GM18868 (cell line): ENCODE data around the gene PSME4.

ENCODE experiments used
- ATAC-seq: cut with Tn5 transposase; IDR thresholded peaks from one replicate; pipeline ENCODE4 v1.9.1; 2021; ENCODE audit warnings: mild to moderate bottlenecking, moderate library complexity; ENCODE audit not compliant: unreplicated experiment

The PSME4 gene, protein sequence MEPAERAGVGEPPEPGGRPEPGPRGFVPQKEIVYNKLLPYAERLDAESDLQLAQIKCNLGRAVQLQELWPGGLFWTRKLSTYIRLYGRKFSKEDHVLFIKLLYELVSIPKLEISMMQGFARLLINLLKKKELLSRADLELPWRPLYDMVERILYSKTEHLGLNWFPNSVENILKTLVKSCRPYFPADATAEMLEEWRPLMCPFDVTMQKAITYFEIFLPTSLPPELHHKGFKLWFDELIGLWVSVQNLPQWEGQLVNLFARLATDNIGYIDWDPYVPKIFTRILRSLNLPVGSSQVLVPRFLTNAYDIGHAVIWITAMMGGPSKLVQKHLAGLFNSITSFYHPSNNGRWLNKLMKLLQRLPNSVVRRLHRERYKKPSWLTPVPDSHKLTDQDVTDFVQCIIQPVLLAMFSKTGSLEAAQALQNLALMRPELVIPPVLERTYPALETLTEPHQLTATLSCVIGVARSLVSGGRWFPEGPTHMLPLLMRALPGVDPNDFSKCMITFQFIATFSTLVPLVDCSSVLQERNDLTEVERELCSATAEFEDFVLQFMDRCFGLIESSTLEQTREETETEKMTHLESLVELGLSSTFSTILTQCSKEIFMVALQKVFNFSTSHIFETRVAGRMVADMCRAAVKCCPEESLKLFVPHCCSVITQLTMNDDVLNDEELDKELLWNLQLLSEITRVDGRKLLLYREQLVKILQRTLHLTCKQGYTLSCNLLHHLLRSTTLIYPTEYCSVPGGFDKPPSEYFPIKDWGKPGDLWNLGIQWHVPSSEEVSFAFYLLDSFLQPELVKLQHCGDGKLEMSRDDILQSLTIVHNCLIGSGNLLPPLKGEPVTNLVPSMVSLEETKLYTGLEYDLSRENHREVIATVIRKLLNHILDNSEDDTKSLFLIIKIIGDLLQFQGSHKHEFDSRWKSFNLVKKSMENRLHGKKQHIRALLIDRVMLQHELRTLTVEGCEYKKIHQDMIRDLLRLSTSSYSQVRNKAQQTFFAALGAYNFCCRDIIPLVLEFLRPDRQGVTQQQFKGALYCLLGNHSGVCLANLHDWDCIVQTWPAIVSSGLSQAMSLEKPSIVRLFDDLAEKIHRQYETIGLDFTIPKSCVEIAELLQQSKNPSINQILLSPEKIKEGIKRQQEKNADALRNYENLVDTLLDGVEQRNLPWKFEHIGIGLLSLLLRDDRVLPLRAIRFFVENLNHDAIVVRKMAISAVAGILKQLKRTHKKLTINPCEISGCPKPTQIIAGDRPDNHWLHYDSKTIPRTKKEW (N-terminal part only)

GRCh38 chr2:53970724-53971602 lies at the start of gene PSME4:
TSS of gene PSME4 (minus strand) at chr2:53970993. CDS start at chr2:53970784, 209 bp downstream.
- ATAC-seq, result peak; percentile 85

DNA sequence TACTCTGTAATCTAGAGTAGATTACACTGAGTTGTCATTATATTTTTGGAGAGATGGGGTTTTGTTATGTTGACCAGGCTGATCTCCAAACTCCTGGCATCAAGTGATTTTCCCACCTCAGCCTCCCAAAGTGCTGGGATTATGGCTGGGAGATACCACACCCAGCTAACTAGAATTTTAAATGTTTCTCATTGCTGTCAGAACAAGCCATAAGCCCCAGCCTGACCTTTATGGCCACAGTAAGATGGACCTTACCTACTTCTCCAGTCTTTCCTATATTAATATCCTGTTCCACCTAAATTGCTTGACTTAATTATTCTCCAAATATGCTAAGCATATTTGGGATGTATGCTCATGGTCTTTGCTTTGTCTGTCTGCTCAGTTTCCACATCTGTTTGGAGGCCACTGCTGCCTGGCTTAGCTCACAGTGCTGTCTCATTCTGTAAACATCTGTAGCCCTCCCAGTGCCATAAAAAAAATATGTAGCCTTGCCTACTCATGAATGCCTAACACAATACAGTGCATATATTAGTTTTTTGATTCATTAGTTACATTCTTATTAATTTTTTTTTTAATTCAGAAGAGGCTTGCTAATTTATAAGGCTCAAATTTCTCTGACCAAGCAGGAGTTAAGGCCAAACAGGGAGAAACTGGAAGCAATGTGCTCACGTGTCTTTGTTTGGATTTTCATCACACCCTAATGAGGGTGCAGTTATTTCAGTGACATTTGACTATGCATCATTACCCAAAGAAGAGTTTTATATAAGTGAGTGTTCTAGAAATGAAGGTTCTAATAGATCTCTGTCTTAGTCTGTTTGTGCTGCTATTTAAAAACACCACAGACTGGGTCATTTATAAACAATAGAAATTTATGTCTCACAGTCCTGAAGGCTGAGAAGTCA lies 45.3 kb upstream of the PSME4 start:
- ATAC-seq, result no peak

DNA sequence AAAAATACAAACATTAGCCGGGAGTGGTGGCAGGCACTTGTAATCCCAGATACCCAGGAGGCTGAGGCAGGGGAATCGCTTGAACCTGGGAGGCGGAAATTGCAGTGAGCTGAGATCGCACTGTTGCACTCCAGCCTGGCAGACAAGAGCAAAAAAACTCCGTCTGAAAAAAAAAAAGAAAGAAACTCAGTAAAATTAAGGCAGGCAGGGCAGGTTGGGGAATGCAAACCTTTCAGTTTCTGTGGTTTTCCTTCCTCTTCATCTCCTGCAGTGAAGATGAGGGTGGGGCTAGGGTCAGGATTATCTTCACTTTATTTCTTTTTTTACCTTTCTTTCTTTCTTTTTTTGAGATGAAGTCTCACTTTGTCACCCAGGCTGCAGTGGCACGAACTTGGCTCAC lies 43.2 kb upstream of the PSME4 start:
- no peak for ATAC-seq

DNA sequence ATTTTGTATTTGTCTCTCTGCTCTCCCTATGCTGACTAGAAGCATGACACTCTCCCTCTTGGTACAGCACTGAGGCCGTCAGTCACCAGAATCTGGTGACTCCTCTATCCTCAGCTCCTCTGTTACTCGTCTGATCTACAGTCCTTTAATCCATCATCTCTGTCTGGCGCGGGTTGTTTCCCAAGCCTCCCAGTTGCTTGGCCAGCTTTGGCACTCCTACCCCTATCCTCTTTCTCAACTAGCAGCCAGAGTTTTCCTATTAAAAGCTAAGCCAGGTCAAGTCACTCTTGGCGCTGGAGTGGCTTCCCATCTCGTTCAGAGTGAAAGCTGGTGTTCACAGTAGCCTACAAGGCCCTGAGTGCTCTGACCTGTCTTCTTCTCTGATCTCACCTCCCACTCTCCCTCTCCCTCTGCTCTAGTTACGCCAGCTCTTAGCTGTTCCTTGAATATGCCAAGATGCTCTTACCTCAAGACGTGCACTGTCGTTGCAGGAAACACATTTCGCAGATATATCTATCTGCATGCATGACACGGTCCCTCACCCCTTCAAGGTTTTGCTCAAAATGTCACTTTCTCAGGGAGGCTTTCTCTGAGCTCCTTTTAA lies 41.8 kb upstream of the PSME4 start:
- ATAC-seq, result no peak

GRCh38 chr2:54009549-54009948 lies 38.8 kb upstream of the PSME4 start:
- no peak for ATAC-seq

- ATAC-seq, result no peak
Observed at GRCh38 chr2:54008439-54008838, 37.6 kb upstream of the PSME4 start.

- no peak for ATAC-seq
Observed at GRCh38 chr2:54000524-54000923, 29.7 kb upstream of the PSME4 start.

DNA sequence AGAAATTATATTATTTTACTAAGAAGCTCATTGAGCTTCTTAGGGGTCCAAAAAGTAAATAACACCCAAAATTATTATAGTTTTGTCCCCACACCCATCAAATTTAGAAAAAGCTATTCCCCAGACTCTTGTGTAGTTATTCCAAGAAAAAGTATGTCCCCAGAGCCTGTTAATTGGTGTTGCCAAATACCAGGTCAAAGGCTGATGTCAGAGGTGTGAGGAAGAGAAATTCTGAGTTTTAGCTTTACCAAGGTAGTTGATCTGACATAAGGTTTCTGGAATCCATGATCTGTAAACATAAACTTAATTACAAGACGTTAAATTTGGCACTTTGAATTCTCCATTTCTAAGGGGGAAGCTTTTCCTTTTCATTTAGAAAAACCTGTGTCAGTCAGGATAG lies 29.3 kb upstream of the PSME4 start:
- no peak for ATAC-seq

- ATAC-seq, result no peak
Observed at GRCh38 chr2:53998834-53999233, 28.0 kb upstream of the PSME4 start.

- ATAC-seq, result peak; percentile 90
Observed at GRCh38 chr2:53994818-53995808, 24.3 kb upstream of the PSME4 start.

- ATAC-seq, result no peak
Observed at GRCh38 chr2:53991948-53992347, 21.2 kb upstream of the PSME4 start.

- ATAC-seq, result no peak
Observed at GRCh38 chr2:53989210-53989862, 18.5 kb upstream of the PSME4 start.

GRCh38 chr2:53987336-53987921 lies 16.6 kb upstream of the PSME4 start:
- ATAC-seq, result peak; percentile 75

DNA sequence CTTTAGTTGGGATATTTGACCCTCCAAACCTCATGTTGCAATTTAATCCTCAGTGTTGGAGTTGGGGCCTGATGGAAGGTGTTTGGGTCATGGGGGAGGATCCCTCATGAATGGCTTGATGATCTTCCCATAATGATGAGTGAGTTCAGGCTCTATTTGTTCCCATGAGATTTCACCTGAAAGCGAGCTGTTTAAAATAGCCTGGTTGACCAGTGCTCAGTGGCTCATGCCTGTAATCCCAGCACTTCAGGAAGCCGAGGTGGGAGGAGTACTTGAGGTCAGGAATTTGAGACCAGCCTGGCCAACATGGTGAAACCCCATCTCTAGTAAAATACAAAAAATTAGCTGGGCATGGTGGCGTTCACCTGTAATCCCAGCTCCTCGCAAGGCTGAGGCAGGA lies 14.9 kb upstream of the PSME4 start:
- no peak for ATAC-seq

DNA sequence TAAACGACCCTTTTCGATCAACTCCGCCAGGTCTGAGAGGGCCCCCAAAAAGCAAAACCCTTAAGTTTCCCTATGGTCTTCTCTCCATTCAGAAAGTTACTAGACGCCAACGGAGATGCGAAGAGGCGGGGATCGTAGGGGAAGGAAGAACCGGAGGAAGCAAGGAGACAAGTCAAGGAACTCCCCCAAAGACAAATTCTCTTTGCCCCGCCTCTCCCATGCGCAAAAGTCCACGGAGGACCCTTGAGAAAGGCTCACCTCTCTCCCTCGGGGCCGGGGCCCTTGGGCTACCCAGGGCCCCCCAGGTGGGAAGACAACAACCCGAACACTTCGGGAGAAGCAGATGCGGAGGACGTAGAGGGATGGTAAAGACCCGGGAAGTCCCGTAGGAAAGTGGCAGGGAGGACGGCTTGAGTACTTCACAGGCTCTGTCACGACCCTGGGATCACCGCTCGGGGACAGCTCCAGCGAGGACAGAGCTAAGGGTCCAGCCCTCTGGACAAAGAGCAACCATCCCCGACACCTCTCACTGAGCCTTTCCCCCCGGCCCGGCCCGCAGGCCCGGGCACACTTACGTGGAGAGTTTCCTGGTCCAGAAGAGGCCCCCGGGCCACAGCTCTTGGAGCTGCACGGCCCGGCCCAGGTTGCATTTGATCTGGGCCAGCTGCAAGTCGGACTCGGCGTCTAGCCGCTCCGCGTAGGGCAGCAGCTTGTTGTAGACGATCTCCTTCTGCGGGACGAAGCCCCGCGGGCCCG lies 647 bp downstream of the PSME4 start:
- ATAC-seq, result peak; percentile 28
